Measurements from ENCODE around the gene ANKS1B.
"Not testable (repeated sequence)": the region's sequence is repeated elsewhere in the genome, so short reads cannot be mapped to it uniquely, and the experiment has no call there.

ANKS1B gene

DNA sequence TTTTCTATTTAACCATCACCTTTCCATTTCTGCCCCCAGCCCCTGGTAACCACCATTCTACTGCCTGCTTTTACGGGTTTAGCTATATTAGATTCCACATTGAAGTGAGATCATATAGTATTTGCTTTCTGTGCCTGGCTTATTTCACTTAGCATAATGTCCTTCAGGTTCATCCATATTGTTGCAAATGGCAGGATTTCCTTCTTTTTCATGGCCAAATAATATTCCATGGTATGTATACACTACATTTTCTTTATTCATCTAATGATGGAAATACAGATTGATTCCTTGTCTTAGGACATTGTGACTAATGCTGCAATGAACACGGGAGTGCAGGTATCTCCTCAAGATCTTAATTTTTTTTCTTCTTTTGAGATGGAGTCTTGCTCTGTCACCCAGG, 1137.5 kb downstream of the ANKS1B start:
- peaks cover 4% of the 10 kb centered on the region for H3K27me3 Mint-ChIP-seq (ENCODE audit: low read depth)
- no peaks in the 10 kb centered on the region for H3K9me3 Mint-ChIP-seq
- H3K27ac Mint-ChIP-seq = no peak overlapping the region
- TF ChIP-seq, protein P1, sequence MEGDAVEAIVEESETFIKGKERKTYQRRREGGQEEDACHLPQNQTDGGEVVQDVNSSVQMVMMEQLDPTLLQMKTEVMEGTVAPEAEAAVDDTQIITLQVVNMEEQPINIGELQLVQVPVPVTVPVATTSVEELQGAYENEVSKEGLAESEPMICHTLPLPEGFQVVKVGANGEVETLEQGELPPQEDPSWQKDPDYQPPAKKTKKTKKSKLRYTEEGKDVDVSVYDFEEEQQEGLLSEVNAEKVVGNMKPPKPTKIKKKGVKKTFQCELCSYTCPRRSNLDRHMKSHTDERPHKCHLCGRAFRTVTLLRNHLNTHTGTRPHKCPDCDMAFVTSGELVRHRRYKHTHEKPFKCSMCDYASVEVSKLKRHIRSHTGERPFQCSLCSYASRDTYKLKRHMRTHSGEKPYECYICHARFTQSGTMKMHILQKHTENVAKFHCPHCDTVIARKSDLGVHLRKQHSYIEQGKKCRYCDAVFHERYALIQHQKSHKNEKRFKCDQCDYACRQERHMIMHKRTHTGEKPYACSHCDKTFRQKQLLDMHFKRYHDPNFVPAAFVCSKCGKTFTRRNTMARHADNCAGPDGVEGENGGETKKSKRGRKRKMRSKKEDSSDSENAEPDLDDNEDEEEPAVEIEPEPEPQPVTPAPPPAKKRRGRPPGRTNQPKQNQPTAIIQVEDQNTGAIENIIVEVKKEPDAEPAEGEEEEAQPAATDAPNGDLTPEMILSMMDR (IDR thresholded peaks at IDR 0.05; ENCODE audit: unreplicated experiment in 3 of 3) = no peak
- no peaks in the 10 kb centered on the region for H3K36me3 Mint-ChIP-seq (ENCODE audit: low read depth)
- no peak overlapping the region for H3K4me3 Mint-ChIP-seq
- H3K4me1 Mint-ChIP-seq = no peaks in the 10 kb centered on the region

DNA sequence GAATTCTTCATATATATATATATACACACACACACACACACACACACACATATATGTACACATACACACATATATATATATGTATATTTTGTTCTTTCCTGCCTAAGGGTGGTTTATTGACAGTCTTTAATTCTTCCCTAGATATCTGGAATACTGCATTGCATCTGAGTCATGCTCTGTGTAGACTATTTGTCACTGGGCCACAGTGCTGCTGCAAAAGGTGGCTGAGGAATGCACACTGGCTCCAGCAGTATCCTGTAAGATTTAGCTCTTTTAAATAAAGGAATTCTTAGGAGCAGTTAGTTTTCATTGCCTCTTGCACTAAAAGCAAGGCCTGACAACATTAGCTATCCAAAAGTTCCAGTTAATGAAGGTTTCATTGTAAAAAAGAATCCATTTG, 1138.8 kb downstream of the ANKS1B start:
- no peaks in the 10 kb centered on the region for H3K36me3 Mint-ChIP-seq (ENCODE audit: low read depth)
- peaks cover 4% of the 10 kb centered on the region for H3K27me3 Mint-ChIP-seq (ENCODE audit: low read depth)
- no peak overlapping the region for H3K4me3 Mint-ChIP-seq
- no peaks in the 10 kb centered on the region for H3K4me1 Mint-ChIP-seq
- H3K27ac Mint-ChIP-seq = no peak overlapping the region
- TF ChIP-seq, protein P1 (IDR thresholded peaks at IDR 0.05; ENCODE audit: unreplicated experiment in 3 of 3) = no peak
- H3K9me3 Mint-ChIP-seq = no peaks in the 10 kb centered on the region

DNA sequence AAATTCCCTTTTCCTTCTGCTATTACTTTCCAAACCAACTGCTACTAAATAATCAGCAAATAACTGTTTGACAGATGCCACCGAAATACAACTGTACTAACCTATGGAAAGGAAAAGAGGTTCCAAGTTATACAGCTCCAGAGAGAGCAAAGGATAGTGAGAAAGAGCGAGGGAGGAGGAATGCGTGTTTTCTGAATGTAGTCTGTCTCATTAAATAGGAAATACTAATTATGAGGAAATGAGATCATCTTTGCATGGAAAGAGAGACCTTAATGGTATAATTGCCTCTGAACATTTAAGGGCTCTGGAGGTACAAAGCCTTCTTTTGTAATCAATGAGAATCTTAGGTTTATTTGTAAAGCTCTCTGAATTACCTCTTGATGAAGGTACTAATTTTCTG, 1144.4 kb downstream of the ANKS1B start:
- TF ChIP-seq, protein P1 (IDR thresholded peaks at IDR 0.05; ENCODE audit: unreplicated experiment in 3 of 3) = no peak
- Mint-ChIP-seq H3K4me1 (peaks cover 6% of the 10 kb centered on the region), H3K4me3 (no peak overlapping the region), H3K27ac (no peak overlapping the region), H3K36me3 (ENCODE audit: low read depth) (no peaks in the 10 kb centered on the region), H3K9me3 (no peaks in the 10 kb centered on the region), H3K27me3 (ENCODE audit: low read depth) (peaks cover 9% of the 10 kb centered on the region)

DNA sequence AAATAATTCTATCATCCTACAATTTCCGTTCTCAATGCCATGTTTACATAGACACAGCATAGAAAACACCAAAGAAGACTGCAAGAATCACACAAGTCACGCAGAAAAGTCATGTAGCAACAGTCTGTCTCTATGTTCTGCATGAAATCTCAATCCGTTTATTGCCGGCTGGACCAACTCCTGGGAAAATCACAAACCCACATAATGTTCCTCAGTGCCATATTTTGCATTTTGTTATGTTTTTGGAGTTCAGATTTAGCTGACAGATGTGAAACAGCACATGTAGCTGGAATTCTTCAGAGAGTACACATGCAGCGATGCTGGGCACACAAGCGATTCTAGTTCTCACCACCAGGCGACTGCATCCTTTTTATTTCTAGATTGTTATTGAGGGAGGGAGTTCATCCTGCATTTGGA, 1146.5 kb downstream of the ANKS1B start:
- TF ChIP-seq, protein P1 (IDR thresholded peaks at IDR 0.05; ENCODE audit: unreplicated experiment in 3 of 3) = peak in 1 of 3 experiments; percentile 27
- peaks cover 6% of the 10 kb centered on the region for H3K4me1 Mint-ChIP-seq
- H3K4me3 Mint-ChIP-seq = no peak overlapping the region
- H3K9me3 Mint-ChIP-seq = no peaks in the 10 kb centered on the region
- peaks cover 4% of the 10 kb centered on the region for H3K27me3 Mint-ChIP-seq (ENCODE audit: low read depth)
- H3K36me3 Mint-ChIP-seq (ENCODE audit: low read depth) = no peaks in the 10 kb centered on the region
- peak overlapping the region in 2 of 3 experiments; percentile 2 to 5 for H3K27ac Mint-ChIP-seq

DNA sequence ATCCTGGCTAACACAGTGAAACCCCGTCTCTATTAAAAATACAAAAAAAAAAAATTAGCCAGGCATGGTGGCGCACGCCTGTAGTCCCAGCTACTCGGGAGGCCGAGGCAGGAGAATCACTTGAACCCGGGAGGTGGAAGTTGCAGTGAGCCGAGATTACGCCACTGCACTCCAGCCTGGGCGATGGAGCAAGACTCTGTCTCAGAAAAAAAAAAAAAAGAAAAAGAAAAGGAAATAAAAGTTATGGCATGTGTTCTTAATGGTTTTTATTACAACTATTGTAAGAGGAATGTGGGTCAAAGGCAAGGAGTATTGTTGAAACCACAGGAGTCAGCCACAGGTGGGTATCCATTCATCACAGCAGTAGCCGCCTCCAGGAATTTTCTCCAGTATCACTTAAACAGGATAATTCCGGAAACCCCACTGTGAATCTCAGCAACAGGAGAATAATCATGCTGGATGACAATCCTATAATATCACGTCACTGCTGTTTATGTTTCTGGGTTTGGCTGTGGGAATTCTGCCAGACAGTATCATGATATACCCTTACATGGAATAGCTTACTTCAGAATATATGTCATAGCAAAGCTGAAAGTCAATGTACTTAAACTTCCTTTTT, 1147.5 kb downstream of the ANKS1B start:
- H3K4me3 Mint-ChIP-seq, H3K27ac Mint-ChIP-seq, H3K9me3 Mint-ChIP-seq: not testable (repeated sequence)

DNA sequence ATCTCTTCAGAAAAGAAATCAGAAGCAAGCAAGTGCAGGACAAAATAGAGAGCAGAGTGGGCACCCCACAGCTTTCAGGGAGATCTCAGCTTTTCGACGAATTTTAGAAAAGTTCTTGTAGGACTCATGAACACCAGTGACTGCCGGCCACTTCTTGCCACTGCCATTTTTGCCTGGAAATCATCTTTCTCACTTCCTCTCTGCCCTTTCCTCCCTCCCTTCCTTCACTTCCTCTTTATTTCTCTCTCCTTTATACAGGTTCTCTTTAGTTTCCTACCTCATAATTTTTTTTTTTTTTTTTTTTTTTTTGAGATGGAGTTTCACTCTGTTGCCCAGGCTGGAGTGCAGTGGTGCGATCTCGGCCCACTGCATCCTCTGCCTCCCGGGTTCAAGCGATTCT, 1154.1 kb downstream of the ANKS1B start:
- Mint-ChIP-seq H3K27ac (no peak overlapping the region), H3K4me1 (peaks cover 8% of the 10 kb centered on the region), H3K4me3 (no peak overlapping the region), H3K36me3 (ENCODE audit: low read depth) (no peaks in the 10 kb centered on the region), H3K9me3 (no peaks in the 10 kb centered on the region), H3K27me3 (ENCODE audit: low read depth) (peaks cover 3% of the 10 kb centered on the region)
- TF ChIP-seq, protein P1 (IDR thresholded peaks at IDR 0.05; ENCODE audit: unreplicated experiment in 3 of 3) = no peak

More for the DNA sequence above, 1147.5 kb downstream of the ANKS1B start:
- H3K4me1 Mint-ChIP-seq; H3K27me3 Mint-ChIP-seq (ENCODE audit: low read depth); H3K36me3 Mint-ChIP-seq (ENCODE audit: low read depth): not testable (repeated sequence)
